ENCODE measurements around the gene CRYBB1.

GRCh38 chr22:26658161-26658560 lies 40.3 kb upstream of the CRYBB1 start:
- TF ChIP-seq EZH2 (IDR thresholded peaks at IDR 0.05) (no peak), POLR2AphosphoS5 (IDR thresholded peaks at IDR 0.05; ENCODE audit: borderline replicate concordance, low read depth, low read length) (no peak), FOXP2 (optimal IDR thresholded peaks at IDR 0.05; ENCODE audit: control extremely low read depth, extremely low read length, insufficient read depth) (no peak)
